Measurements from ENCODE around the gene L3MBTL2. TPM values are rescaled to one million over a fixed set of nuclear protein-coding genes. Genes with fewer than 3 reads are reported as not detected.

L3MBTL2 gene
- total RNA-seq, 1 donor from 2014 or later = 20.1 TPM

- H3K9me3 Mint-ChIP-seq (ENCODE audit: unreplicated experiment) = no peaks in the 10 kb centered on the region
- no peak within 1 kb of the TSS for H3K27ac Mint-ChIP-seq (ENCODE audit: unreplicated experiment)
- peaks cover 3% of the 10 kb centered on the region for H3K4me1 Mint-ChIP-seq (ENCODE audit: unreplicated experiment)
- H3K27me3 Mint-ChIP-seq (ENCODE audit: unreplicated experiment) = peaks cover 8% of the 10 kb centered on the region
- DNase-seq (ENCODE audit: low spot score) = no peak
- H3K4me3 Mint-ChIP-seq (ENCODE audit: unreplicated experiment) = no peak within 1 kb of the TSS
- no peak for TF ChIP-seq CTCF (IDR thresholded peaks at IDR 0.05; ENCODE audit: unreplicated experiment)
- H3K36me3 Mint-ChIP-seq (ENCODE audit: low read depth, unreplicated experiment) = peaks cover 14% of the 10 kb centered on the region
Observed at GRCh38 chr22:41240377-41241132, 35.4 kb downstream of the L3MBTL2 start, which contains the start of gene CHADL. CHADL (minus strand) TSS chr22:41240931; CDS start chr22:41240881, 50 bp downstream.

- no peaks in the 10 kb centered on the region for H3K9me3 Mint-ChIP-seq (ENCODE audit: unreplicated experiment)
- peaks cover 14% of the 10 kb centered on the region for H3K36me3 Mint-ChIP-seq (ENCODE audit: low read depth, unreplicated experiment)
- peaks cover 9% of the 10 kb centered on the region for H3K27me3 Mint-ChIP-seq (ENCODE audit: unreplicated experiment)
- H3K27ac Mint-ChIP-seq (ENCODE audit: unreplicated experiment) = no peak overlapping the region
- TF ChIP-seq CTCF (IDR thresholded peaks at IDR 0.05; ENCODE audit: unreplicated experiment) = no peak
- no peak for DNase-seq (ENCODE audit: low spot score)
- H3K4me1 Mint-ChIP-seq (ENCODE audit: unreplicated experiment) = peaks cover 3% of the 10 kb centered on the region
- no peak overlapping the region for H3K4me3 Mint-ChIP-seq (ENCODE audit: unreplicated experiment)
Observed at GRCh38 chr22:41241133-41241676, 36.1 kb downstream of the L3MBTL2 start.

GRCh38 chr22:41242396-41243117 is 37.4 kb downstream of the L3MBTL2 start:
- Mint-ChIP-seq H3K4me3 (ENCODE audit: unreplicated experiment) (no peak overlapping the region), H3K27me3 (ENCODE audit: unreplicated experiment) (peaks cover 9% of the 10 kb centered on the region), H3K36me3 (ENCODE audit: low read depth, unreplicated experiment) (peaks cover 15% of the 10 kb centered on the region), H3K27ac (ENCODE audit: unreplicated experiment) (no peak overlapping the region), H3K9me3 (ENCODE audit: unreplicated experiment) (no peaks in the 10 kb centered on the region), H3K4me1 (ENCODE audit: unreplicated experiment) (peaks cover 3% of the 10 kb centered on the region)
- TF ChIP-seq CTCF (IDR thresholded peaks at IDR 0.05; ENCODE audit: unreplicated experiment) = no peak
- DNase-seq (ENCODE audit: low spot score) = no peak

GRCh38 chr22:41243361-41243760 is 38.2 kb downstream of the L3MBTL2 start:
- TF ChIP-seq CTCF (IDR thresholded peaks at IDR 0.05; ENCODE audit: unreplicated experiment) = no peak
- Mint-ChIP-seq H3K9me3 (ENCODE audit: unreplicated experiment) (no peaks in the 10 kb centered on the region), H3K4me3 (ENCODE audit: unreplicated experiment) (no peak overlapping the region), H3K4me1 (ENCODE audit: unreplicated experiment) (peaks cover 3% of the 10 kb centered on the region), H3K36me3 (ENCODE audit: low read depth, unreplicated experiment) (peaks cover 19% of the 10 kb centered on the region), H3K27me3 (ENCODE audit: unreplicated experiment) (peaks cover 13% of the 10 kb centered on the region), H3K27ac (ENCODE audit: unreplicated experiment) (no peak overlapping the region)
- DNase-seq (ENCODE audit: low spot score) = no peak

Measured in endothelial cell (in vitro differentiated cells).